ENCODE data around the gene HECW1. TPM values are rescaled to one million over a fixed set of nuclear protein-coding genes. Genes with fewer than 3 reads are reported as not detected.

HECW1 gene
- total RNA-seq, 3 donors from 2014 or later (not counting 1 experiment from before 2014, with no cell fraction given), result not detected

DNA sequence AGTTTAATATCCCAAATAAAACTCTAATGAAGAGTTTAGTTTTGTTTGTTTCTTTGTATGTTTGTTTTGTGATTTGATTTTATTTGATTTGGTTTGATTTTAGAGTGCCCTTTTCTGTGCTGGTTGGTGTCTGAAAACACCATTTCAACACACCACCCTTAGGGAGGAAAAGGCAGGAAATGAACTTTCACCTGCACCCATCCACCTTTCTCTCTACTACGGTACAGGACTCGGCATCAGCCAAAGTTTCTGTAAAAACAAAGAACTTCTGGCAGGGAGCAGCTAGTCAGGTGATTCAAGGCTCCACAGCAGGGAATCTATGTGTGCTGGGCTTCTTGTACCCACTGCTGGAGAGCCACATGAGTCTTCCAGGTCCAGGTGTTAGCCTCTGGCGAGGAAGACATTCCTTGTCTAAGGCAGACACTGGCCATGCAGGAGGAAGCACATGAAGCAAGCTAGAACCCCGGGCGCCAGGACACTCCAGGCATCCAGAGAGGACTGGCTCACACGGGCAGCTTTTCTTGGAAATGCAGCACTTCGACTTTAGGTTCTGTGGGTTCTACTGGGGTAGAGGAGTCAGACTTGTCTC lies 448.4 kb downstream of the HECW1 start:
- Histone ChIP-seq H3K36me3 (ENCODE audit: control insufficient read depth, insufficient read depth, low read length) (no peaks in the 10 kb centered on the region), H3K4me1 (ENCODE audit: control insufficient read depth, insufficient read depth, low read length) (no peaks in the 10 kb centered on the region), H3K9me3 (ENCODE audit: control insufficient read depth, insufficient read depth, low read length) (no peaks in the 10 kb centered on the region), H3K27me3 (ENCODE audit: control insufficient read depth, insufficient read depth, low read length) (peaks cover 5% of the 10 kb centered on the region), H3K27ac (ENCODE audit: low read length) (no peak overlapping the region), H3K4me3 (ENCODE audit: low read length) (no peak overlapping the region)
- Mint-ChIP-seq H3K27ac (no peak overlapping the region), H3K36me3 (no peaks in the 10 kb centered on the region), H3K27me3 (ENCODE audit: low read depth in 2 of 2) (peaks cover 32 to 76% of the 10 kb centered on the region in 2 donors), H3K4me3 (no peak overlapping the region), H3K9me3 (no peaks in the 10 kb centered on the region), H3K4me1 (no peaks in the 10 kb centered on the region)
- TF ChIP-seq, protein P1, sequence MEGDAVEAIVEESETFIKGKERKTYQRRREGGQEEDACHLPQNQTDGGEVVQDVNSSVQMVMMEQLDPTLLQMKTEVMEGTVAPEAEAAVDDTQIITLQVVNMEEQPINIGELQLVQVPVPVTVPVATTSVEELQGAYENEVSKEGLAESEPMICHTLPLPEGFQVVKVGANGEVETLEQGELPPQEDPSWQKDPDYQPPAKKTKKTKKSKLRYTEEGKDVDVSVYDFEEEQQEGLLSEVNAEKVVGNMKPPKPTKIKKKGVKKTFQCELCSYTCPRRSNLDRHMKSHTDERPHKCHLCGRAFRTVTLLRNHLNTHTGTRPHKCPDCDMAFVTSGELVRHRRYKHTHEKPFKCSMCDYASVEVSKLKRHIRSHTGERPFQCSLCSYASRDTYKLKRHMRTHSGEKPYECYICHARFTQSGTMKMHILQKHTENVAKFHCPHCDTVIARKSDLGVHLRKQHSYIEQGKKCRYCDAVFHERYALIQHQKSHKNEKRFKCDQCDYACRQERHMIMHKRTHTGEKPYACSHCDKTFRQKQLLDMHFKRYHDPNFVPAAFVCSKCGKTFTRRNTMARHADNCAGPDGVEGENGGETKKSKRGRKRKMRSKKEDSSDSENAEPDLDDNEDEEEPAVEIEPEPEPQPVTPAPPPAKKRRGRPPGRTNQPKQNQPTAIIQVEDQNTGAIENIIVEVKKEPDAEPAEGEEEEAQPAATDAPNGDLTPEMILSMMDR (IDR thresholded peaks at IDR 0.05), result no peak
- intact Hi-C loops (cut with micrococcal nuclease), result no loop called here
- ATAC-seq (no peak), DNase-seq (no peak)
- 93% methylated on average over 7 of the region's 7 CpGs for WGBS (ENCODE audit: insufficient coverage)

DNA sequence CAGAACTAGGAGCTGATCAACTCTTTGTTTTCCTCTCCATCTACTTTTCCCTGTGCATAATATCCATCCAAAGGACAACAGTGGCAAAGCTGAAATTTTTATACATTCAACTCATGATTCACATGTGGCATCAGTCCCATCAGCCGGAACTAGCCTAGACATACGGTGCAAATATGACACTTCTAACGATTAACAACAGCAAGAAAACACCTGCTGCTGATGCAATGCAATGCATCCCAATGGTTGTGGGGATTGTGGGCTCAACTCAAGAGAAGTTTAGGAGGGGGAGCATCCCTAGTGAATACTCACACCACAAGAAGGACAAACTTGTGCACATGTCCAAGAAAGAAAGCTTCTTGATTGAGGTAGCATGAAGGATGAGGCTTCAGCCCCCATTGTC lies 449.9 kb downstream of the HECW1 start:
- WGBS (ENCODE audit: insufficient coverage), result 89% methylated on average over 3 of the region's 3 CpGs
- Mint-ChIP-seq H3K36me3 (no peaks in the 10 kb centered on the region), H3K9me3 (no peaks in the 10 kb centered on the region), H3K27me3 (ENCODE audit: low read depth in 2 of 2) (peaks cover 29 to 66% of the 10 kb centered on the region in 2 donors), H3K4me3 (no peak overlapping the region), H3K27ac (no peak overlapping the region), H3K4me1 (no peaks in the 10 kb centered on the region)
- Histone ChIP-seq H3K27me3 (ENCODE audit: control insufficient read depth, insufficient read depth, low read length) (peaks cover 5% of the 10 kb centered on the region), H3K9me3 (ENCODE audit: control insufficient read depth, insufficient read depth, low read length) (no peaks in the 10 kb centered on the region), H3K4me3 (ENCODE audit: low read length) (no peak overlapping the region), H3K4me1 (ENCODE audit: control insufficient read depth, insufficient read depth, low read length) (no peaks in the 10 kb centered on the region), H3K27ac (ENCODE audit: low read length) (no peak overlapping the region), H3K36me3 (ENCODE audit: control insufficient read depth, insufficient read depth, low read length) (no peaks in the 10 kb centered on the region)
- DNase-seq (no peak), ATAC-seq (no peak)
- intact Hi-C loops (cut with micrococcal nuclease), result no loop called here
- TF ChIP-seq, protein P1 (IDR thresholded peaks at IDR 0.05), result no peak

DNA sequence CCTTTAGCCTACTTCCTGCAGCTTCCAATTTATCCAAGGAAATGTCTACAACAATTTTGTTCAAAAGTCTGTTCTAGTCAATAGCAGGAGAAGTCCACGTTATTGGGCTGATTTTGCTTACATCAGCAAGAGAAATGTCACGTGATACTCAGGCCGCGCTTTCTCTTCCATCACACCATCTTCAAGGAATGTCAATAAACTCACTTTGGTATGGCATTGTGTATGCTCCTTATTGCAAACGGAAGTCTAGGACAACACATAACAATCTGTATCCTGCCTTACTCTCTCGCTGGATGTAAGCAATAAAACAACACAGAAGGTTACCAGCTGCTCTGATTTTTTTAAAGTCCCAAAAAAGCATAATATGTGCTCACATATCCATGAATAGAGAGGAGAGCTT lies 453.3 kb downstream of the HECW1 start:
- intact Hi-C loops (cut with micrococcal nuclease), result no loop called here
- no peaks in the 10 kb centered on the region for H3K36me3 ChIP-seq (ENCODE audit: control insufficient read depth, insufficient read depth, low read length)
- ATAC-seq (no peak), DNase-seq (no peak)
- H3K4me1 ChIP-seq (ENCODE audit: control insufficient read depth, insufficient read depth, low read length), result no peaks in the 10 kb centered on the region
- Mint-ChIP-seq H3K4me1 (no peaks in the 10 kb centered on the region), H3K4me3 (no peak overlapping the region), H3K27ac (no peak overlapping the region), H3K27me3 (ENCODE audit: low read depth in 2 of 2) (peaks cover 24 to 54% of the 10 kb centered on the region in 2 donors), H3K9me3 (no peaks in the 10 kb centered on the region), H3K36me3 (no peaks in the 10 kb centered on the region)
- peaks cover 5% of the 10 kb centered on the region for H3K27me3 ChIP-seq (ENCODE audit: control insufficient read depth, insufficient read depth, low read length)
- H3K9me3 ChIP-seq (ENCODE audit: control insufficient read depth, insufficient read depth, low read length), result no peaks in the 10 kb centered on the region
- H3K4me3 ChIP-seq (ENCODE audit: low read length), result no peak overlapping the region
- no peak overlapping the region for H3K27ac ChIP-seq (ENCODE audit: low read length)
- TF ChIP-seq, protein P1 (IDR thresholded peaks at IDR 0.05), result no peak
- WGBS (ENCODE audit: insufficient coverage), result 82% methylated on average over 5 of the region's 6 CpGs

DNA sequence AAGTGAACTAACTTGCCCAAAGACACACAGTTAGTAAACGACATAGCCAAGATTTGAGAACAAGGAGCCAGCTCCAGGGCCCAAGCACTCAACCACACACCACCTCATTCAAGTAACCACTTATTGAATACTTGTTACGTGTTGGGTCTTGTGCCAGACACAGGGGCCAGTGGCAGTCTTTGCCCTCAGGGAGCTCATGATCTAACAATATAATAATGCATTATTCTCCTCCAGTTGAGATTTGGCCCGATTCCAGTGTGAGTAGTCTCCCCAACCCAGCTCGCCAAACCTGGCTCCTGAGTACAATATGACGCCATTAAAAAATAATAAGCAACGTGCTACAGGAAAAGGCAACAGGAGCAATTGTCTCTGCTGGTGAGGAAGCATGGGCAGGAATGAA lies 456.1 kb downstream of the HECW1 start:
- intact Hi-C loops (cut with micrococcal nuclease), result no loop called here
- Histone ChIP-seq H3K4me1 (ENCODE audit: control insufficient read depth, insufficient read depth, low read length) (no peaks in the 10 kb centered on the region), H3K36me3 (ENCODE audit: control insufficient read depth, insufficient read depth, low read length) (no peaks in the 10 kb centered on the region), H3K27ac (ENCODE audit: low read length) (no peak overlapping the region), H3K27me3 (ENCODE audit: control insufficient read depth, insufficient read depth, low read length) (no peaks in the 10 kb centered on the region), H3K9me3 (ENCODE audit: control insufficient read depth, insufficient read depth, low read length) (no peaks in the 10 kb centered on the region), H3K4me3 (ENCODE audit: low read length) (no peak overlapping the region)
- H3K4me3 Mint-ChIP-seq, result no peak overlapping the region
- H3K27ac Mint-ChIP-seq, result no peak overlapping the region
- ATAC-seq (no peak), DNase-seq (no peak)
- WGBS (ENCODE audit: insufficient coverage), result 92% methylated on average over 6 of the region's 6 CpGs
- peaks cover 12 to 31% of the 10 kb centered on the region in 2 donors for H3K27me3 Mint-ChIP-seq (ENCODE audit: low read depth in 2 of 2)
- TF ChIP-seq, protein P1 (IDR thresholded peaks at IDR 0.05), result no peak
- no peaks in the 10 kb centered on the region for H3K4me1 Mint-ChIP-seq
- H3K9me3 Mint-ChIP-seq, result no peaks in the 10 kb centered on the region
- H3K36me3 Mint-ChIP-seq, result no peaks in the 10 kb centered on the region

Measured in natural killer cell (primary cell).